Heart right ventricle (tissue), 16 donors: ENCODE data around the gene PLPP7. TPM values are rescaled to one million over a fixed set of nuclear protein-coding genes. Genes with fewer than 3 reads are reported as not detected.

Experiments used
- ATAC-seq, 8 donors: fragments of 200-7000 bp; cut with Tn5 transposase; one replicate each; pipeline ENCODE4 v1.9.1; 2020; ENCODE audit warnings: mild to moderate bottlenecking in 8 of 8, moderate library complexity in 8 of 8, moderate number of reproducible peaks in 1 of 8
- DNase-seq, 2 donors: peaks; one replicate each; pipeline ENCODE4 v3.0.0-alpha.2; 2020
- H3K27ac ChIP-seq, 10 donors: fragments of 200-600 bp; sonication (generic) in 2 of 10; one replicate each; pipeline versions ENCODE4 v1.5.0 to v1.8.0; 2020 to 2022; ENCODE audit warnings: mild to moderate bottlenecking in 3 of 10
- H3K27me3 ChIP-seq, 7 donors: fragments of 200-600 bp; one replicate each; pipeline ENCODE4 v1.8.0; 2021 to 2022; ENCODE audit warnings: mild to moderate bottlenecking in 2 of 7
- H3K36me3 ChIP-seq, 9 donors: fragments of 200-600 bp; sonication (generic) in 1 of 9; one replicate each; pipeline versions ENCODE4 v1.5.0 to v1.8.0; 2020 to 2022; ENCODE audit warnings: mild to moderate bottlenecking in 2 of 9
- H3K4me1 ChIP-seq, 9 donors: fragments of 200-600 bp; sonication (generic) in 1 of 9; one replicate each; pipeline versions ENCODE4 v1.5.0 to v1.8.0; 2020 to 2022; ENCODE audit warnings: mild to moderate bottlenecking in 4 of 9
- H3K4me3 ChIP-seq, 10 donors: fragments of 200-600 bp; sonication (generic) in 2 of 10; one replicate each; pipeline versions ENCODE4 v1.5.0 to v1.8.0; 2020 to 2022; ENCODE audit warnings: mild to moderate bottlenecking in 7 of 10, moderate library complexity in 2 of 10
- H3K9me3 ChIP-seq, 11 donors: fragments of 200-600 bp in 10 of 11; sonication (generic) in 2 of 11; one replicate each; pipeline versions ENCODE4 v1.5.0 to v1.8.0; 2013 to 2022; ENCODE audit warnings: mild to moderate bottlenecking in 2 of 11, control low read depth in 1 of 11, moderate library complexity in 1 of 11
- WGBS, 2 donors: extraction: QIAGEN DNeasy Blood & Tissue Kit; methylation state at CpG; one replicate each; pipeline ENCODE4 v1.1.7; 2013; ENCODE audit warnings: inconsistent platforms in 1 of 2; 5-methylcytosine and 5-hydroxymethylcytosine counted together
- intact Hi-C, 10 donors: fragments of 100-400 bp; cut with DNase I; formaldehyde crosslinking; loops; one replicate each; pipeline versions ENCODE4 v1.11.1 to v1.14.2; 2022
- polyA plus RNA-seq, 2 donors: library from polyadenylated mRNA; stranded (reverse); fragments of 200-250 nt; gene quantifications; one replicate each; pipeline ENCODE4 v1.2.3, GENCODE V29; 2013
- total RNA-seq, 10 donors: library from RNA; stranded (reverse); fragmentation: NEBNext Ultra II Directional in 3 of 10; extraction: Animal tissue kit (Norgen Biotek cat#: 25700) in 3 of 10; gene quantifications; one replicate each; pipeline versions ENCODE4 v1.2.1 to v1.2.4, GENCODE V29; 2021 to 2023
- TF ChIP-seq, protein P1 (sequence below), 9 donors: fragments of 200-600 bp; sonication (generic) in 2 of 9; IDR thresholded peaks; one replicate each; pipeline versions ENCODE4 v1.5.0 to v1.8.0; 2021 to 2022; ENCODE audit warnings: antibody characterized with exemption in 9 of 9, mild to moderate bottlenecking in 5 of 9, moderate library complexity in 1 of 9
- donor health status: Arrhythmogenic right ventricular cardiomyopathy.
- donor health status: ischemic (EF 13 %, LVEDD 7.1; RV severe dilation, severe dysfunction).
- donor health status: healthy with polysubstance abuse.
- donor health status: DM: no; HTN: yes; CAD: no.
- donor health status: DM: no; HTN: no; CAD: no.
- donor health status: ischemic (EF 25% LVEDD 6.9; RV normal size, moderate dysfunction).
- donor health status: ischemic (EF 25% LVEDD 5.7; RV mildly dilated, moderate dysfunction).
- donor health status: healthy.
- donor health status: DM: yes; HTN: yes; CAD: no.
- donor health status: Ischemic cardiomyopathy.
- donor health status: ischemic (EF 35%, LVEDD 5.7; RV mildly dilated, moderate dysfunction).
- donor health status: nonischemic (EF 11% LVEDD 7.7; RV severe dilation, severe dysfunction).
- donor health status: DM: yes; HTN: yes; CAD: no.
- donor health status: PGD.
- donor health status: ischemic (EF 29% LVEDD 5.4; RV normal size, mild dysfunction).
- donor health status: nonischemic (EF 23%, LVEDD 6.1; RV moderate dilation, normal function).

PLPP7 gene
- total and polyA plus RNA-seq, 12 donors, result 42.6 to 140 (median 102) TPM

DNA sequence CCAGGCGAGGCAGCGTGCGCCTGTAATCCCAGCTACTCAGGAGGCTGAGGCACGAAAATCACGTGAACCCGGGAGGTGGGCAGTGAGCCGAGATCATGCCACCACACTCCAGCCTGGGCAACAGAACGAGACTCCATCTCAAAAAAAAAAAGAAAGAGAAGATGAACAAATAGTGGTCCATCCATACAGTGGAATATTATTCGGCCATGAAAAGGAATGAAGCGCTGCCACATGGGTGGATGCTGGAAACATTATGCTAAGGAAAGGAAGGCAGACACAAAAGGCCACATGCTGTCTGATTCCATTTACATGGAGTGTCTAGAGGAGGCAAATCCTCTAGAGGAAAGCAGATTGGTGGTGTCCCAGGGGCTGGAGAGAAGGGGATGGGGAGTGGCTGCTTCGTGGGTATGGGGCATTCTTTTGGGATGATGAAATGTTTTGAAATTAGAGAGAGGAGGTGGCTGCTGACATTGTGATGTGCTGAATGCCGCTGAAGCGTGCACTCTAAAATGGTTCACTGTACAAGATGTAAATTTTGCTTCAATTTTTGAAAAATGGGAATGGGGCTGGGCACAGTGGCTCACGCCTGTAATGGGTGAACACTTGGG, 17.0 kb downstream of the PLPP7 start:
- no peaks in the 10 kb centered on the region for H3K27me3 ChIP-seq
- H3K36me3 ChIP-seq, result peaks cover 0 to 14% (median 0%) of the 10 kb centered on the region in 9 donors
- ATAC-seq (no peak), DNase-seq (no peak)
- peak overlapping the region in 2 of 10 donors; percentile 31 to 34 for H3K27ac ChIP-seq
- H3K4me3 ChIP-seq, result no peak overlapping the region
- TF ChIP-seq, protein P1, sequence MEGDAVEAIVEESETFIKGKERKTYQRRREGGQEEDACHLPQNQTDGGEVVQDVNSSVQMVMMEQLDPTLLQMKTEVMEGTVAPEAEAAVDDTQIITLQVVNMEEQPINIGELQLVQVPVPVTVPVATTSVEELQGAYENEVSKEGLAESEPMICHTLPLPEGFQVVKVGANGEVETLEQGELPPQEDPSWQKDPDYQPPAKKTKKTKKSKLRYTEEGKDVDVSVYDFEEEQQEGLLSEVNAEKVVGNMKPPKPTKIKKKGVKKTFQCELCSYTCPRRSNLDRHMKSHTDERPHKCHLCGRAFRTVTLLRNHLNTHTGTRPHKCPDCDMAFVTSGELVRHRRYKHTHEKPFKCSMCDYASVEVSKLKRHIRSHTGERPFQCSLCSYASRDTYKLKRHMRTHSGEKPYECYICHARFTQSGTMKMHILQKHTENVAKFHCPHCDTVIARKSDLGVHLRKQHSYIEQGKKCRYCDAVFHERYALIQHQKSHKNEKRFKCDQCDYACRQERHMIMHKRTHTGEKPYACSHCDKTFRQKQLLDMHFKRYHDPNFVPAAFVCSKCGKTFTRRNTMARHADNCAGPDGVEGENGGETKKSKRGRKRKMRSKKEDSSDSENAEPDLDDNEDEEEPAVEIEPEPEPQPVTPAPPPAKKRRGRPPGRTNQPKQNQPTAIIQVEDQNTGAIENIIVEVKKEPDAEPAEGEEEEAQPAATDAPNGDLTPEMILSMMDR (IDR thresholded peaks at IDR 0.05), result no peak
- peaks cover 2 to 59% (median 18%) of the 10 kb centered on the region in 9 donors for H3K4me1 ChIP-seq
- WGBS, 2 donors, result 87 to 90% methylated on average over 14 of the region's 14 CpGs
- no peaks in the 10 kb centered on the region for H3K9me3 ChIP-seq
- intact Hi-C loops, result no loop called here

DNA sequence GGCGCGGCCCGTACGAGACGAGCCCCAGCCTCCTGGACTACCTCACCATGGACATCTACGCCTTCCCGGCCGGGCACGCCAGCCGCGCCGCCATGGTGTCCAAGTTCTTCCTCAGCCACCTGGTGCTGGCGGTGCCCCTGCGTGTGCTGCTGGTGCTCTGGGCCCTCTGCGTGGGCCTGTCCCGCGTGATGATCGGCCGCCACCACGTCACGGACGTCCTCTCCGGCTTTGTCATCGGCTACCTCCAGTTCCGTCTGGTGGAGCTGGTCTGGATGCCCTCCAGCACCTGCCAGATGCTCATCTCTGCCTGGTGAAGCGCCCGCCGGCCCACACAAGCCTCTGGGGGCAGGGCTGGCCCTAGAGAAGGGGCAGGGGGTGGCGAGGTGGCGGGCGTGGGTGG, 18.5 kb downstream of the PLPP7 start:
- Histone ChIP-seq H3K27ac (peak overlapping the region in 5 of 10 donors; percentile 22 to 58 (median 44)), H3K4me1 (peaks cover 2 to 50% (median 11%) of the 10 kb centered on the region in 9 donors), H3K36me3 (peaks cover 0 to 14% (median 0%) of the 10 kb centered on the region in 9 donors), H3K27me3 (no peaks in the 10 kb centered on the region), H3K4me3 (no peak overlapping the region), H3K9me3 (no peaks in the 10 kb centered on the region)
- no peak for DNase-seq
- WGBS, 2 donors, result 83 to 86% methylated on average over 31 of the region's 31 CpGs
- intact Hi-C loops, result no loop called here
- peak in 3 of 8 donors; percentile 3 to 9 (median 8) for ATAC-seq
- TF ChIP-seq, protein P1 (IDR thresholded peaks at IDR 0.05), result no peak

DNA sequence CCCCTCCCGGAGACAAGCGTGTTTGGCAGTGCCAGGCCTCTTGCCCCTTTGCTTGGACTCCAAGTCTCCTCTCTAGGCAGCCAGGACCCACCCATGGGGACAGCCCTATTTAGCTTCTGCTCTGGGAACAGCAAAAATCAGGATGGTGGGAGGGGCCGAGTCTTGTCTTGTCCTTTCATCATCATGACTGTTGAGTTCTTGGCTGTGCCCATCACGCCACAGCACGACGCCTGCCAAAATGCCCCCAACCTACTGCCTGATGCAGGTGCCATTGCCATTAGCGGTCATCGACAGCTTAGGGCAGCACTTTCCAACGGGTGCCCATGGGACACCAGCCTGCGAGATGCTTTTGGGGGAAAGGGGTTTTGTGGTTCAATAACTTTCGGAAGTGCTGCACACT, 18.9 kb downstream of the PLPP7 start:
- TF ChIP-seq, protein P1 (IDR thresholded peaks at IDR 0.05), result no peak
- Histone ChIP-seq H3K27me3 (no peaks in the 10 kb centered on the region), H3K9me3 (no peaks in the 10 kb centered on the region), H3K4me1 (peaks cover 4 to 50% (median 12%) of the 10 kb centered on the region in 9 donors), H3K4me3 (no peak overlapping the region), H3K36me3 (peaks cover 0 to 14% (median 0%) of the 10 kb centered on the region in 9 donors), H3K27ac (peak overlapping the region in 5 of 10 donors; percentile 22 to 58 (median 44))
- WGBS, 2 donors, result 78 to 80% methylated on average over 11 of the region's 11 CpGs
- ATAC-seq, result peak in 2 of 8 donors; percentile 0 to 1
- intact Hi-C loops, result no loop called here
- DNase-seq, result no peak

DNA sequence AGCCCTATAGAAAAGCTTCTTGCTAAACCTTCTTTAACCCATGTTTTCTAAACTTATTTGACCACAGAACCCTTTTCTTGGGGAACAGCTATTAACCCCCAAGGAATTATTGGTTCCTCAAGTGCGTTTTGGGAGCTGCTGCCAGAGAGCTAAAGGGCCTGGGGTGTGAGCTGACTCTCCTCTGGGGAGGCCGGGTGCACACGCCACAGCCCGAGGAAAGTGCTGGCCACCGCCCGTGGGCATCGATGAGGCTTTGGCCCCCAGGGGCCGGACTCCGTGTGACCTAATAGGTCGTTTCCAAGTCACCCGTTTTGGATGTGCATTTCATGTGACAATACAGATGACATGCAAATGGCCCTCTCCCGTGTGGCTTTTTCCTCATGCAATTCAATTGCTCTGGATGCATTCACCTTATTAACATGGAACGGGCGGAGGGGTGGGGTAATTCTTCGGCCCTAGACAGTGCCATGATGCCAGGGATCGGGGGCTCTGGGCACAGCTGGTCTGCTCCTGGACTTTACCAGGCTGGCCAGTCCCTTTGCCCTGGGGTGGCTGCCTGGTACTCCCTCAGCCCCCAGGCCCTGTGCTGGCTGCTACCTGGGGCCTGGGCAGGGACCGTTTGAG, 19.5 kb downstream of the PLPP7 start:
- 74 to 77% methylated on average over 17 of the region's 17 CpGs for WGBS, 2 donors
- H3K27me3 ChIP-seq, result no peaks in the 10 kb centered on the region
- H3K36me3 ChIP-seq, result peaks cover 0 to 14% (median 0%) of the 10 kb centered on the region in 9 donors
- ATAC-seq (no peak), DNase-seq (no peak)
- H3K4me3 ChIP-seq, result no peak overlapping the region
- peak overlapping the region in 3 of 10 donors; percentile 9 to 26 (median 22) for H3K27ac ChIP-seq
- intact Hi-C loops, result no loop called here
- TF ChIP-seq, protein P1 (IDR thresholded peaks at IDR 0.05), result no peak
- no peaks in the 10 kb centered on the region for H3K9me3 ChIP-seq
- H3K4me1 ChIP-seq, result peaks cover 4 to 46% (median 12%) of the 10 kb centered on the region in 9 donors
